Calu3 (cell line): ENCODE data around the gene SLC52A3. TPM values are rescaled to one million over a fixed set of nuclear protein-coding genes. Genes with fewer than 3 reads are reported as not detected.
"Not testable (repeated sequence)": the region's sequence is repeated elsewhere in the genome, so short reads cannot be mapped to it uniquely, and the experiment has no call there.

Experiments
- Bru-seq: library from RNA; stranded (reverse); fragments of 400-500 nt; gene quantifications from one replicate; lab custom pipeline; 2021; lab: Mats Ljungman, UMichigan
- BruChase-seq, 2 experiments: library from RNA; stranded (reverse); fragments of 400-500 nt; gene quantifications; one replicate each; lab custom pipeline; 2021; lab: Mats Ljungman, UMichigan
- BruUV-seq: library from RNA; stranded (reverse); fragments of 400-500 nt; replicated peaks from 2 replicates; lab custom pipeline; 2021; lab: Mats Ljungman, UMichigan
- CTCF ChIA-PET: fragments of 300-600 bp; sonication (Branson Sonifier 250); formaldehyde crosslinking; loops from one replicate; lab custom pipeline; 2022; ENCODE audit warnings: antibody characterized with exemption; lab: Charles Lee
- DNase-seq: peaks from one replicate; pipeline ENCODE4 v3.0.0; 2022
- H3K27ac Mint-ChIP-seq: one replicate; pipeline ENCODE4 v1.8.0; 2022; ENCODE audit warnings: mixed read lengths; ENCODE audit not compliant: unreplicated experiment
- H3K27me3 Mint-ChIP-seq: one replicate; pipeline ENCODE4 v1.8.0; 2022; ENCODE audit warnings: mixed read lengths; ENCODE audit not compliant: unreplicated experiment
- H3K36me3 Mint-ChIP-seq: one replicate; pipeline ENCODE4 v1.8.0; 2022; ENCODE audit warnings: mild to moderate bottlenecking, moderate library complexity, mixed read lengths; ENCODE audit not compliant: insufficient read depth, unreplicated experiment
- H3K4me1 Mint-ChIP-seq: one replicate; pipeline ENCODE4 v1.8.0; 2022; ENCODE audit warnings: mild to moderate bottlenecking, low read depth, mixed read lengths; ENCODE audit not compliant: unreplicated experiment
- H3K4me3 Mint-ChIP-seq: one replicate; pipeline ENCODE4 v1.8.0; 2022; ENCODE audit warnings: mild to moderate bottlenecking, low read depth, moderate library complexity, mixed read lengths; ENCODE audit not compliant: unreplicated experiment
- H3K9me3 Mint-ChIP-seq: one replicate; pipeline ENCODE4 v1.8.0; 2022; ENCODE audit warnings: low read depth, mixed read lengths; ENCODE audit not compliant: unreplicated experiment
- CTCF ChIP-seq: fragments of 200-600 bp; IDR thresholded peaks from one replicate; pipeline ENCODE4 v1.8.0; 2022; ENCODE audit warnings: antibody characterized with exemption; ENCODE audit not compliant: unreplicated experiment
- intact Hi-C: fragments of 100-400 bp; cut with micrococcal nuclease; formaldehyde crosslinking; loops from one replicate; pipeline ENCODE4 v1.10.0; 2022; ENCODE audit not compliant: unreplicated experiment
- long read RNA-seq: library from polyadenylated mRNA; stranded (forward); transcript quantifications from one replicate; pipeline ENCODE4 v2.0.0, GENCODE V29; 2022
- total RNA-seq: library from RNA; stranded (reverse); gene quantifications from 2 replicates; pipeline ENCODE4 v1.2.3, GENCODE V29; 2022

The SLC52A3 gene
- total RNA-seq (11.1 TPM in 2 replicates), Bru-seq, nascent RNA (percentile 49 among the genes with signal in this experiment), BruChase-seq, experiment 1, labeled RNA remaining after a 6-hour chase (percentile 48 among the genes with signal in this experiment), BruChase-seq, experiment 2, labeled RNA remaining after a 2-hour chase (percentile 54 among the genes with signal in this experiment)
- long read RNA-seq, transcript SLC52A3-206 (5 exons, 2,611 nt) = major isoform, 8 of 31 reads
- long read RNA-seq, partial matches to known transcripts = 2 of 31 reads
- long read RNA-seq, other reads (novel, unspliced or antisense) = 16 of 31 reads

GRCh38 chr20:768426-768978 lies at the start of gene SLC52A3:
Gene SLC52A3 (minus strand): TSS chr20:768500. CDS start chr20:765774, 2,726 bp downstream.
- H3K4me1 Mint-ChIP-seq = peaks cover 12% of the 10 kb centered on the region
- H3K4me3 Mint-ChIP-seq = peak within 1 kb of the TSS; percentile 73
- H3K36me3 Mint-ChIP-seq = peaks cover 24% of the 10 kb centered on the region
- H3K27ac Mint-ChIP-seq = peak within 1 kb of the TSS; percentile 94
- TF ChIP-seq CTCF = peak; percentile 41
- no peaks in the 10 kb centered on the region for H3K9me3 Mint-ChIP-seq
- intact Hi-C loops = loop anchor here (1.0 kb wide), 1 partner anchor 28 kb away; no protein-coding TSS in a partner anchor
- no peaks in the 10 kb centered on the region for H3K27me3 Mint-ChIP-seq
- no TSS peak for BruUV-seq
- CTCF ChIA-PET = interaction anchor here (0.9 to 2.7 kb wide), 9 partner anchors 8 to 205 kb away, joined by 3 to 53 read pairs (median 6); no protein-coding TSS in a partner anchor
- peak; percentile 85 for DNase-seq

- H3K27ac Mint-ChIP-seq = no peak overlapping the region
- BruUV-seq = no TSS peak
- no peaks in the 10 kb centered on the region for H3K4me1 Mint-ChIP-seq
- intact Hi-C loops = loop anchor here (1.0 to 2.0 kb wide), 2 partner anchors 140 to 397 kb away; no protein-coding TSS in a partner anchor
- H3K4me3 Mint-ChIP-seq = no peak overlapping the region
- CTCF ChIA-PET = interaction anchor here (2.4 kb wide), 1 partner anchor 140 kb away, joined by 13 read pairs; no protein-coding TSS in a partner anchor
- DNase-seq = peak; percentile 51
- TF ChIP-seq CTCF = peak; percentile 90
- no peaks in the 10 kb centered on the region for H3K9me3 Mint-ChIP-seq
- no peaks in the 10 kb centered on the region for H3K36me3 Mint-ChIP-seq
- peaks cover 48% of the 10 kb centered on the region for H3K27me3 Mint-ChIP-seq
Observed at GRCh38 chr20:815914-816606, 47.8 kb upstream of the SLC52A3 start.

- H3K4me1 Mint-ChIP-seq = no peaks in the 10 kb centered on the region
- no peaks in the 10 kb centered on the region for H3K36me3 Mint-ChIP-seq
- BruUV-seq = no TSS peak
- no peaks in the 10 kb centered on the region for H3K9me3 Mint-ChIP-seq
- intact Hi-C loops = no loop called here
- no peak overlapping the region for H3K27ac Mint-ChIP-seq
- H3K27me3 Mint-ChIP-seq = peaks cover 44% of the 10 kb centered on the region
- CTCF ChIA-PET = interaction anchor here (2.4 kb wide), 1 partner anchor 141 kb away, joined by 13 read pairs; no protein-coding TSS in a partner anchor
- no peak for TF ChIP-seq CTCF
- H3K4me3 Mint-ChIP-seq = no peak overlapping the region
- no peak for DNase-seq
Observed at GRCh38 chr20:815226-815625, 46.9 kb upstream of the SLC52A3 start.

GRCh38 chr20:813390-813789 lies 45.1 kb upstream of the SLC52A3 start:
- H3K27me3 Mint-ChIP-seq = peaks cover 52% of the 10 kb centered on the region
- H3K9me3 Mint-ChIP-seq = no peaks in the 10 kb centered on the region
- CTCF ChIA-PET = no interaction called here
- no peak overlapping the region for H3K27ac Mint-ChIP-seq
- DNase-seq = no peak
- no TSS peak for BruUV-seq
- no peak for TF ChIP-seq CTCF
- intact Hi-C loops = no loop called here
- H3K36me3 Mint-ChIP-seq = no peaks in the 10 kb centered on the region
- H3K4me1 Mint-ChIP-seq = no peaks in the 10 kb centered on the region
- no peak overlapping the region for H3K4me3 Mint-ChIP-seq

GRCh38 chr20:812435-812814 lies 44.1 kb upstream of the SLC52A3 start:
- H3K27me3 Mint-ChIP-seq = peaks cover 52% of the 10 kb centered on the region
- H3K36me3 Mint-ChIP-seq, BruUV-seq, CTCF ChIA-PET, DNase-seq, H3K9me3 Mint-ChIP-seq, intact Hi-C loops, H3K4me3 Mint-ChIP-seq, H3K4me1 Mint-ChIP-seq, H3K27ac Mint-ChIP-seq: not testable (repeated sequence)

- DNase-seq, CTCF ChIA-PET, intact Hi-C loops, H3K4me1 Mint-ChIP-seq, H3K36me3 Mint-ChIP-seq, H3K27ac Mint-ChIP-seq, H3K4me3 Mint-ChIP-seq, BruUV-seq, H3K9me3 Mint-ChIP-seq: not testable (repeated sequence)
- H3K27me3 Mint-ChIP-seq = peaks cover 52% of the 10 kb centered on the region
Observed at GRCh38 chr20:811776-812434, 43.6 kb upstream of the SLC52A3 start.
